Astrocyte (in vitro differentiated cells and primary cell): ENCODE measurements around the gene MSI1. TPM values are rescaled to one million over a fixed set of nuclear protein-coding genes. Genes with fewer than 3 reads are reported as not detected.

ENCODE experiments used
- DNase-seq: peaks from one replicate; pipeline ENCODE4 v3.0.0-alpha.2; 2010; ENCODE audit warnings: low read depth
- FAIRE-seq: peaks from 2 replicates; lab custom pipeline; 2011; peaks lifted over from hg19 to GRCh38; lab: Jason Lieb, UNC
- H2AFZ ChIP-seq: 2 replicates; pipeline ENCODE4 v1.6.0; 2012; ENCODE audit warnings: low read depth, low read length, inconsistent platforms
- H3K27ac ChIP-seq: 2 replicates; pipeline ENCODE4 v1.5.1; 2011; ENCODE audit warnings: low read depth, low read length, inconsistent platforms
- H3K27me3 ChIP-seq: 2 replicates; pipeline ENCODE4 v1.6.0; 2011; ENCODE audit warnings: low read length, inconsistent platforms; ENCODE audit not compliant: insufficient read depth
- H3K36me3 ChIP-seq: 2 replicates; pipeline ENCODE4 v1.5.1; 2011; ENCODE audit warnings: low read length, inconsistent platforms; ENCODE audit not compliant: insufficient read depth
- H3K4me1 ChIP-seq: 2 replicates; pipeline ENCODE4 v1.5.1; 2011; ENCODE audit warnings: low read length, inconsistent platforms; ENCODE audit not compliant: insufficient read depth
- H3K4me2 ChIP-seq: 2 replicates; pipeline ENCODE4 v1.6.0; 2012; ENCODE audit warnings: low read length, inconsistent platforms
- H3K4me3 ChIP-seq: 2 replicates; pipeline ENCODE4 v1.5.1; 2011; ENCODE audit warnings: low read depth, mild to moderate bottlenecking, low read length, inconsistent platforms; ENCODE audit not compliant: insufficient read depth
- H3K79me2 ChIP-seq: 2 replicates; pipeline ENCODE4 v1.6.0; 2012; ENCODE audit warnings: mild to moderate bottlenecking, low read length, inconsistent platforms; ENCODE audit not compliant: insufficient read depth
- H3K9ac ChIP-seq: 2 replicates; pipeline ENCODE4 v1.6.0; 2012; ENCODE audit warnings: mild to moderate bottlenecking, low read length, inconsistent platforms
- H3K9me3 ChIP-seq: 2 replicates; pipeline ENCODE4 v1.5.1; 2012; ENCODE audit warnings: low read depth, mild to moderate bottlenecking, low read length, inconsistent platforms; ENCODE audit not compliant: insufficient read depth
- H4K20me1 ChIP-seq: 2 replicates; pipeline ENCODE4 v1.6.0; 2012; ENCODE audit warnings: low read length, inconsistent platforms; ENCODE audit not compliant: insufficient read depth
- H3K27ac Mint-ChIP-seq: one replicate; pipeline ENCODE4 v1.8.0; 2021; ENCODE audit warnings: mild to moderate bottlenecking, mixed read lengths; ENCODE audit not compliant: unreplicated experiment
- H3K27me3 Mint-ChIP-seq: one replicate; pipeline ENCODE4 v1.8.0; 2021; ENCODE audit warnings: low read depth, mixed read lengths; ENCODE audit not compliant: unreplicated experiment
- H3K36me3 Mint-ChIP-seq: one replicate; pipeline ENCODE4 v1.8.0; 2021; ENCODE audit warnings: low read depth, mixed read lengths; ENCODE audit not compliant: unreplicated experiment
- H3K4me1 Mint-ChIP-seq: one replicate; pipeline ENCODE4 v1.8.0; 2021; ENCODE audit warnings: low read depth, mixed read lengths; ENCODE audit not compliant: unreplicated experiment
- H3K4me3 Mint-ChIP-seq: one replicate; pipeline ENCODE4 v1.8.0; 2021; ENCODE audit warnings: mild to moderate bottlenecking, moderate library complexity, mixed read lengths; ENCODE audit not compliant: unreplicated experiment
- H3K9me3 Mint-ChIP-seq: one replicate; pipeline ENCODE4 v1.8.0; 2021; ENCODE audit warnings: mild to moderate bottlenecking, mixed read lengths; ENCODE audit not compliant: unreplicated experiment
- CTCF ChIP-seq: IDR thresholded peaks from 2 replicates; pipeline ENCODE4 v1.5.1; 2011; ENCODE audit warnings: low read depth, mild to moderate bottlenecking, inconsistent platforms, low read length, moderate library complexity; ENCODE audit not compliant: insufficient read depth
- EZH2 ChIP-seq: IDR thresholded peaks from 2 replicates; pipeline ENCODE4 v1.6.1; 2012; ENCODE audit warnings: mild to moderate bottlenecking, low read length, inconsistent platforms; ENCODE audit not compliant: insufficient read depth
- total RNA-seq: library from RNA; stranded (reverse); gene quantifications from 2 replicates; pipeline ENCODE4 v1.2.1, GENCODE V29; 2021

Gene MSI1
- total RNA-seq, 1 donor from 2014 or later: 16.0 TPM

- Histone ChIP-seq H3K9ac (no peak overlapping the region), H3K36me3 (no peaks in the 10 kb centered on the region), H3K27ac (no peak overlapping the region), H3K27me3 (peaks cover 10% of the 10 kb centered on the region), H3K4me2 (peak overlapping the region; percentile 15), H4K20me1 (no peaks in the 10 kb centered on the region), H3K4me3 (no peak overlapping the region), H3K4me1 (no peaks in the 10 kb centered on the region), H3K9me3 (no peaks in the 10 kb centered on the region), H3K79me2 (no peaks in the 10 kb centered on the region), H2AFZ (peak overlapping the region; percentile 45)
- Mint-ChIP-seq H3K4me1 (no peaks in the 10 kb centered on the region), H3K27me3 (peaks cover 13% of the 10 kb centered on the region), H3K27ac (no peak overlapping the region), H3K4me3 (no peak overlapping the region), H3K36me3 (no peaks in the 10 kb centered on the region), H3K9me3 (no peaks in the 10 kb centered on the region)
- DNase-seq (no peak), FAIRE-seq (no peak)
- TF ChIP-seq EZH2 (no peak), CTCF (no peak)
Observed at GRCh38 chr12:120394483-120395367, 25.8 kb upstream of the MSI1 start.

GRCh38 chr12:120390540-120391120 lies 21.7 kb upstream of the MSI1 start:
- peaks cover 24% of the 10 kb centered on the region for H3K27me3 ChIP-seq
- no peak overlapping the region for H3K4me3 ChIP-seq
- no peaks in the 10 kb centered on the region for H3K36me3 Mint-ChIP-seq
- no peaks in the 10 kb centered on the region for H3K4me1 Mint-ChIP-seq
- H3K36me3 ChIP-seq: no peaks in the 10 kb centered on the region
- H3K9me3 ChIP-seq: no peaks in the 10 kb centered on the region
- H3K79me2 ChIP-seq: no peaks in the 10 kb centered on the region
- no peak overlapping the region for H2AFZ ChIP-seq
- no peak overlapping the region for H3K4me2 ChIP-seq
- H3K4me3 Mint-ChIP-seq: no peak overlapping the region
- H3K27me3 Mint-ChIP-seq: peaks cover 18% of the 10 kb centered on the region
- H3K27ac ChIP-seq: no peak overlapping the region
- TF ChIP-seq EZH2: no peak
- TF ChIP-seq CTCF: no peak
- H3K9me3 Mint-ChIP-seq: no peaks in the 10 kb centered on the region
- H3K4me1 ChIP-seq: no peaks in the 10 kb centered on the region
- FAIRE-seq (no peak), DNase-seq (no peak)
- H3K27ac Mint-ChIP-seq: no peak overlapping the region
- H4K20me1 ChIP-seq: no peaks in the 10 kb centered on the region
- H3K9ac ChIP-seq: no peak overlapping the region
